SHP77 (cell line): ENCODE data around the gene ZNF606.

Source experiments
- DNase-seq, 2 experiments: peaks; one replicate each; lab custom pipeline; 2025; lab: John Stamatoyannopoulos, UW

Gene ZNF606

GRCh38 chr19:57927587-57927986 lies 75.0 kb downstream of the ZNF606 start:
- DNase-seq = no peak
